Uterus (tissue), 2 donors: ENCODE results near the gene MUC21.

Experiments
- POLR2A ChIP-seq, 2 donors: fragments of 450-650 bp; IDR thresholded peaks; one replicate each; pipeline ENCODE4 v1.6.1; 2016; ENCODE audit warnings: antibody characterized with exemption in 2 of 2, mild to moderate bottlenecking in 1 of 2, moderate library complexity in 1 of 2
- TF ChIP-seq, protein P1 (sequence below), 4 experiments: fragments of 200-600 bp in 2 of 4; fragments of 450-650 bp in 2 of 4; sonication (generic) in 2 of 4; IDR thresholded peaks; one replicate each; pipeline ENCODE4 v1.5.1; 2016 to 2019; ENCODE audit warnings: antibody characterized with exemption in 4 of 4, mild to moderate bottlenecking in 2 of 4, moderate library complexity in 1 of 4

DNA sequence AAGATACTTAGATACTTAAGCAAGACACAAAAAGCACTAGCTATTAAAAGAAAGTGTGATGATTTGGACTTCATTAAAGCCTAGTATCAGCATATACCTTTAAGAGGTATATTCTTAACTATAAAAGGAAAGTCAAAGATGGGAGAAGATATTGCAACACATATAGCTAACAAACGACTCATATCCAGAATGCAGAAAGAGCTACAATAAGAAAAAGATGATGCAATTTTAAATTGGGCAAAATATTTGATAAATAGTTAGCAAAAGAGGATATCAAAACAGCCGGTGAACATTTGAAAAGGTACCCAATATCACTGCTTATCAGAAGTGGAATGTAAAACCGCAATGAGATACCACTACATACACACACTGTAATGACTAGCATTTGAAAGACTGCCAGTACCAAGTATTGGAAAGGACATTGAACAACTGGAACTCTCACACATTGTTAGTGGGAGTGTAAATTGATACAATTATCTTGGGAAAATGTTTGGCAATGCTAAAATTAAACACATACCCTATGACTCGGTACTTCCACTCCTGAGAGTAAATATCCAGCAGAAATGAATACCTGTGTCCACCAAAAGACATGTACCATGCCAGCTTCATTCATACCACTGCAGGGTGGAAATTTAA is 52.5 kb downstream of the MUC21 start:
- TF ChIP-seq, protein P1, sequence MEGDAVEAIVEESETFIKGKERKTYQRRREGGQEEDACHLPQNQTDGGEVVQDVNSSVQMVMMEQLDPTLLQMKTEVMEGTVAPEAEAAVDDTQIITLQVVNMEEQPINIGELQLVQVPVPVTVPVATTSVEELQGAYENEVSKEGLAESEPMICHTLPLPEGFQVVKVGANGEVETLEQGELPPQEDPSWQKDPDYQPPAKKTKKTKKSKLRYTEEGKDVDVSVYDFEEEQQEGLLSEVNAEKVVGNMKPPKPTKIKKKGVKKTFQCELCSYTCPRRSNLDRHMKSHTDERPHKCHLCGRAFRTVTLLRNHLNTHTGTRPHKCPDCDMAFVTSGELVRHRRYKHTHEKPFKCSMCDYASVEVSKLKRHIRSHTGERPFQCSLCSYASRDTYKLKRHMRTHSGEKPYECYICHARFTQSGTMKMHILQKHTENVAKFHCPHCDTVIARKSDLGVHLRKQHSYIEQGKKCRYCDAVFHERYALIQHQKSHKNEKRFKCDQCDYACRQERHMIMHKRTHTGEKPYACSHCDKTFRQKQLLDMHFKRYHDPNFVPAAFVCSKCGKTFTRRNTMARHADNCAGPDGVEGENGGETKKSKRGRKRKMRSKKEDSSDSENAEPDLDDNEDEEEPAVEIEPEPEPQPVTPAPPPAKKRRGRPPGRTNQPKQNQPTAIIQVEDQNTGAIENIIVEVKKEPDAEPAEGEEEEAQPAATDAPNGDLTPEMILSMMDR (IDR thresholded peaks at IDR 0.05) = no peak
- TF ChIP-seq POLR2A (IDR thresholded peaks at IDR 0.05) = no peak
